C4-2B (cell line): Measurements from ENCODE around the gene TMEM244.

ENCODE experiments used
- H3K27ac ChIP-seq: fragments of 450-650 bp; 2 replicates; pipeline ENCODE4 v1.5.1; 2017
- ZFX ChIP-seq: fragments of 450-650 bp; IDR thresholded peaks from 2 replicates; pipeline ENCODE4 v1.6.1; 2017
- TF ChIP-seq, protein P1 (sequence below): fragments of 450-650 bp; conservative IDR thresholded peaks from 2 replicates; pipeline ENCODE4 v1.5.1; 2017; ENCODE audit warnings: mild to moderate bottlenecking

TMEM244 gene

DNA sequence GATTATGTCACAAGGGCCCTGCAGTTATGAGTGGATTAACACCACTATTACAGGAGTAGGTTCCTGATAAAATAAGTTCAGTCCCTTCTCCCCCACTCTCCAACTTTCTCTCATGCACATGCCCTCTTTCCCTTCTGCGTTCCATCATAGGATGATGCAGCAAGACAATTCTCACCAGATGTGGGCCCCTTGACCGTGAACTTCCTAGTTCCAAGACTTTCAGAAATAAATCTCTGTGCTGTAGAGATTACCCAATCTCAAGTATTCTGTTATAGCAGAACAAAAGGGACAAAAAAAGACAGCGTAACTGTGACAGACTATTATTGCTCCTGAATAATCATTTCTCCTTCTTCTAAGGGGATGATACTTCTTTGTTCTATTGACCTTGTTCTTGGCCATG lies 33.8 kb upstream of the TMEM244 start:
- TF ChIP-seq ZFX, result no peak
- TF ChIP-seq, protein P1, sequence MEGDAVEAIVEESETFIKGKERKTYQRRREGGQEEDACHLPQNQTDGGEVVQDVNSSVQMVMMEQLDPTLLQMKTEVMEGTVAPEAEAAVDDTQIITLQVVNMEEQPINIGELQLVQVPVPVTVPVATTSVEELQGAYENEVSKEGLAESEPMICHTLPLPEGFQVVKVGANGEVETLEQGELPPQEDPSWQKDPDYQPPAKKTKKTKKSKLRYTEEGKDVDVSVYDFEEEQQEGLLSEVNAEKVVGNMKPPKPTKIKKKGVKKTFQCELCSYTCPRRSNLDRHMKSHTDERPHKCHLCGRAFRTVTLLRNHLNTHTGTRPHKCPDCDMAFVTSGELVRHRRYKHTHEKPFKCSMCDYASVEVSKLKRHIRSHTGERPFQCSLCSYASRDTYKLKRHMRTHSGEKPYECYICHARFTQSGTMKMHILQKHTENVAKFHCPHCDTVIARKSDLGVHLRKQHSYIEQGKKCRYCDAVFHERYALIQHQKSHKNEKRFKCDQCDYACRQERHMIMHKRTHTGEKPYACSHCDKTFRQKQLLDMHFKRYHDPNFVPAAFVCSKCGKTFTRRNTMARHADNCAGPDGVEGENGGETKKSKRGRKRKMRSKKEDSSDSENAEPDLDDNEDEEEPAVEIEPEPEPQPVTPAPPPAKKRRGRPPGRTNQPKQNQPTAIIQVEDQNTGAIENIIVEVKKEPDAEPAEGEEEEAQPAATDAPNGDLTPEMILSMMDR, result no peak
- no peak overlapping the region for H3K27ac ChIP-seq

DNA sequence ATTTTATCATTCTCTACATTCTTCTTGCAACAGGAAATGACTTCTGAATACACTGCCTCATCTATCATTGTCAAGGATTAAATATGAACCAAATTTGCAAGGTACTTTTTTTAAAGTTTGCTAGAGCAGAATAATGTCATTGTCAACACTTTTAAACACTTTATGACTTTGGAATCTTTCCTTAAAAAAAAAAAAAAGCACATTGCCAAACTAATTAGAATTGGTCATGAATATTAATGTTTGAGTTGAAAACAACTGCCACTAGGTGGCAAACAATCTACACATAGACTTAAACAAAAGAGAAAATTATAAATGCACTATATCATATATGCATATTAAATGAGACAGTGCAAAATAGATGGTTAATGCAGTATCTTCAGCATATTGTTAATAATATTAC lies 32.5 kb upstream of the TMEM244 start:
- H3K27ac ChIP-seq, result no peak overlapping the region
- no peak for TF ChIP-seq ZFX
- TF ChIP-seq, protein P1, result peak; percentile 72

DNA sequence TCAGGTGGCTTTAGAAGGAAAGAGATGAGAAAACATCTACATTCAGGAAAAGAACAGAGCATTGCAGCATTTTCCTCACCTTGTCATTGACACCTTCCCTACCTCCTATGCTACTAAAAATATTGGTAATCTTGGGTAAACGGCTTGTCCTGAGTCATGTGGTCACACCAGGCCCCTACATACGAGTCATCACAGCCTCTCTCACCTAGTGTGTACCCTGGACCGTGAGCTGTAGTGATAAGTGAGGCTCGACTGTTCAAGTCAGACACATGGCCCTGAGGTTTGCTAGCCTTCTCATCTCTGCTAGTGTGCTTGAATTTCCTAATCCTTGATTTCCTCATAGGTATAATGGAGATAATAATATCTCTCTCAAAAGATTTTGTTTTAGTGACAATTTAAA lies 29.6 kb upstream of the TMEM244 start:
- no peak for TF ChIP-seq ZFX
- TF ChIP-seq, protein P1, result no peak
- H3K27ac ChIP-seq, result no peak overlapping the region

DNA sequence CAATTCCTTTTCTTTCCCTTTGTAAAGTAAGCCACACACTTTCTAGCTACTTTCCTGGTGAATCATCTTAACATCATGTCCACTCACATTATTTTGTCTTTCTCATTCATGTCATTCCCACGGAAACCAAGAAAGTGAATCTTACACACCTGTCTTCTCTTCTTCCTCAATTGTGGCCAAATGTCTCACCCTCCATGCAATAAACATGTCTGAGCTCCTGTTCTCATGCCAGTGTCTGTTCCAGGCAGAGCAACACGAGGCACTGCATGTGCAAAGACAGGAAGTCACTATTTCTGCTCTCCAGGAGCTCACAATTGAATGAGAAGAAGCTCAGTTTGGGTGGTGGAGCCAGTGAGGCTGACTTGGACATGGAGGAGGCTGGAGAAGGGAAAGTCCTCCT lies 29.0 kb upstream of the TMEM244 start:
- no peak for TF ChIP-seq ZFX
- TF ChIP-seq, protein P1, result no peak
- H3K27ac ChIP-seq, result no peak overlapping the region

DNA sequence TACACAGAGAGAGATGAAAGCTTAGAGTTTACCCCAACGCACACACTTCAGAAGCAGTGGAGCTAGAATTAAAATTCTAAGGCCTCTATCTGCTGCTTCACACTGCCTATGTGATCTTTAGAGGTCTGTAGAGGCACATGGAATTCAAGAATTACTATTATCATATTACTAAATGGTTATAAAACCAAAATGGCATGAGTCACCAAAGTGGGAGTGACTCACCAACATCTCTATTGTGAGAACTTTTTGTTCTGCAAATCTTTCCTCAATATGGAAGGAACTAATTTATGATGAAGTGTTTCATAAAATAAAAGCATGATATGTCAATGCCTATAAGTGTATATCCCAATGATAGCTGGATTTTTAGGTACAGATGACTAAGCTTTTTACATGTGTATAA lies 28.5 kb upstream of the TMEM244 start:
- no peak overlapping the region for H3K27ac ChIP-seq
- no peak for TF ChIP-seq ZFX
- TF ChIP-seq, protein P1, result no peak

DNA sequence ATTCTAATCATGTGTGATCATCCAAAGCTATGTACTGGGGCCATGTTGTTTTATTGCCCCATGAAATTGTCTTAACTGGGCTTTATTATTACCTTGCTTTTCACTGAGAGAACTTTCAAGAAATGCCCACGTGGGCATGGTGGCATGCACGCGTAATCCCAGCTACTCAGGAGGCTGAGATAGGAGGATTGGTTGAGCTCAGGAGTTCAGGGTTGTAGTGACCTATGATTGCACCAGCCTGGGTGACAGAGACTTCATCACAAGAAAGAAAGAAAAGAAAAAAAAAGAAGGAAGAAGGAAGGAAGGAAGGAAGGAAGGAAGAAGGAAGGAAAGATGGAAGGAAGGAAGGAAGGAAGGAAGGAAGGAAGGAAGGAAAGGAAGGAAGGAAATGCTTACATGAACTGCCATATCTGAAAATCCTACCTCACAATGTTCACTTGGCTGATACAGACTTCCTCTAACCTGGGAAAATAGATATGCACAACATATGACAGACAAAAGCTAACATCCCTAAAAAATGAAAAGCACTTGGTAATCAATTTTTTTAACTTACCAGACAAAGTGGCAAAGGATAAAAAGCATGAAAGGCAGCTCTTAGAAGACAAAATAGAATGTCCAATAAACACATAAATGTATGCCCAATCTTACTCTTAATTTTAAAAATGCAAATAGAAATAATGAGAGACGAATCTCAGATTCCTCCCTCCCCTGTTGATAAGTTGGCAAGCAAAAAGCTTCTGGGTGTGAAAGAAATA lies 25.5 kb upstream of the TMEM244 start:
- TF ChIP-seq, protein P1, result no peak
- TF ChIP-seq ZFX, result no peak
- H3K27ac ChIP-seq, result no peak overlapping the region

DNA sequence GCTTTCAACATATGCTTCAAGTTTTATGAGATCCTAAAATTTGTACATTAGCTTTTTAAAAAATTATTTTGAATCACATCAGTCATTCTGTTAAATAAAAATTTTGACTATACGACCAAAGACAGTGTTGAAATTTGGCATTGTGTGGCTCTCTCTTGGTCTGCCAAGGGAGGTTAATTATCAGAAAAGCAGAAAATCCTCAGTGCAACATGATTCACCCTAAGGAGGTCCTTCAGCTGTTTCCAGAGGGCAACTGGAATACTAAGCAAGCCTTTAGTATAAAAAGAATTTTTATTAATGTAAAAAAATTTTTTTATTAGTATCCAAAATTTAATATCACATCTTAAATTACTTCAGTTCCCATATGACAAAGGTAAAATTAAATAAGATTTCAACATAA lies 23.1 kb upstream of the TMEM244 start:
- TF ChIP-seq, protein P1, result no peak
- TF ChIP-seq ZFX, result no peak
- no peak overlapping the region for H3K27ac ChIP-seq
